ENCODE data around the gene DEFB114.

- TF ChIP-seq CTCF (IDR thresholded peaks at IDR 0.05) = no peak
- no peak for TF ChIP-seq POLR2A (IDR thresholded peaks at IDR 0.05)
These were observed 12.0 kb downstream of the DEFB114 start for GRCh38 chr6:49951926-49952325.

All from adrenal gland (tissue), 5 donors.